ENCODE results near the gene PLAC1.

PLAC1 gene

GRCh38 chrX:134684956-134685355, 26.7 kb upstream of the PLAC1 start:
- Histone ChIP-seq H3K27me3 (ENCODE audit: insufficient read depth, low read length) (no peaks in the 10 kb centered on the region), H3K27ac (ENCODE audit: low read length) (no peak overlapping the region), H3K4me3 (ENCODE audit: low read length) (no peak overlapping the region)

GRCh38 chrX:134683351-134684005, 25.2 kb upstream of the PLAC1 start:
- H3K9me3 ChIP-seq (ENCODE audit: insufficient read depth, low read depth, low read length): no peaks in the 10 kb centered on the region
- H3K9ac ChIP-seq (ENCODE audit: low read depth, low read length): no peak overlapping the region
- H3K36me3 ChIP-seq (ENCODE audit: insufficient read depth, low read depth, low read length): no peaks in the 10 kb centered on the region
- H3K4me3 ChIP-seq (ENCODE audit: low read length): no peak overlapping the region
- no peaks in the 10 kb centered on the region for H3K4me1 ChIP-seq (ENCODE audit: insufficient read depth, low read length)
- H3K27ac ChIP-seq (ENCODE audit: low read length): no peak overlapping the region
- H3K27me3 ChIP-seq (ENCODE audit: insufficient read depth, low read length): no peaks in the 10 kb centered on the region

More at GRCh38 chrX:134684956-134685355, 26.7 kb upstream of the PLAC1 start:
- Histone ChIP-seq H3K36me3 (ENCODE audit: insufficient read depth, low read depth, low read length) (no peaks in the 10 kb centered on the region), H3K9me3 (ENCODE audit: insufficient read depth, low read depth, low read length) (no peaks in the 10 kb centered on the region), H3K4me1 (ENCODE audit: insufficient read depth, low read length) (no peaks in the 10 kb centered on the region), H3K9ac (ENCODE audit: low read depth, low read length) (no peak overlapping the region)

- H3K4me1 ChIP-seq (ENCODE audit: insufficient read depth, low read length): no peaks in the 10 kb centered on the region
- H3K9ac ChIP-seq (ENCODE audit: low read depth, low read length): no peak overlapping the region
- H3K9me3 ChIP-seq (ENCODE audit: insufficient read depth, low read depth, low read length): no peaks in the 10 kb centered on the region
- no peaks in the 10 kb centered on the region for H3K36me3 ChIP-seq (ENCODE audit: insufficient read depth, low read depth, low read length)
- no peaks in the 10 kb centered on the region for H3K27me3 ChIP-seq (ENCODE audit: insufficient read depth, low read length)
- no peak overlapping the region for H3K27ac ChIP-seq (ENCODE audit: low read length)
- no peak overlapping the region for H3K4me3 ChIP-seq (ENCODE audit: low read length)
Measured at GRCh38 chrX:134682081-134682480, 23.8 kb upstream of the PLAC1 start.

- Histone ChIP-seq H3K4me3 (ENCODE audit: low read length) (no peak overlapping the region), H3K27ac (ENCODE audit: low read length) (no peak overlapping the region), H3K9me3 (ENCODE audit: insufficient read depth, low read depth, low read length) (no peaks in the 10 kb centered on the region), H3K4me1 (ENCODE audit: insufficient read depth, low read length) (no peaks in the 10 kb centered on the region), H3K36me3 (ENCODE audit: insufficient read depth, low read depth, low read length) (no peaks in the 10 kb centered on the region), H3K9ac (ENCODE audit: low read depth, low read length) (no peak overlapping the region), H3K27me3 (ENCODE audit: insufficient read depth, low read length) (no peaks in the 10 kb centered on the region)
Measured at GRCh38 chrX:134679644-134680043, 21.4 kb upstream of the PLAC1 start.

- Histone ChIP-seq H3K9me3 (ENCODE audit: insufficient read depth, low read depth, low read length) (no peaks in the 10 kb centered on the region), H3K27me3 (ENCODE audit: insufficient read depth, low read length) (no peaks in the 10 kb centered on the region), H3K27ac (ENCODE audit: low read length) (no peak overlapping the region), H3K36me3 (ENCODE audit: insufficient read depth, low read depth, low read length) (no peaks in the 10 kb centered on the region), H3K4me3 (ENCODE audit: low read length) (no peak overlapping the region), H3K4me1 (ENCODE audit: insufficient read depth, low read length) (no peaks in the 10 kb centered on the region), H3K9ac (ENCODE audit: low read depth, low read length) (no peak overlapping the region)
Measured at GRCh38 chrX:134679221-134679620, 20.9 kb upstream of the PLAC1 start.

GRCh38 chrX:134677332-134677731, 19.1 kb upstream of the PLAC1 start:
- H3K9ac ChIP-seq (ENCODE audit: low read depth, low read length): no peak overlapping the region
- H3K4me1 ChIP-seq (ENCODE audit: insufficient read depth, low read length): no peaks in the 10 kb centered on the region
- no peak overlapping the region for H3K27ac ChIP-seq (ENCODE audit: low read length)
- H3K27me3 ChIP-seq (ENCODE audit: insufficient read depth, low read length): no peaks in the 10 kb centered on the region
- H3K9me3 ChIP-seq (ENCODE audit: insufficient read depth, low read depth, low read length): no peaks in the 10 kb centered on the region
- H3K4me3 ChIP-seq (ENCODE audit: low read length): no peak overlapping the region
- no peaks in the 10 kb centered on the region for H3K36me3 ChIP-seq (ENCODE audit: insufficient read depth, low read depth, low read length)

- H3K36me3 ChIP-seq (ENCODE audit: insufficient read depth, low read depth, low read length): no peaks in the 10 kb centered on the region
- H3K4me3 ChIP-seq (ENCODE audit: low read length): no peak overlapping the region
- no peak overlapping the region for H3K27ac ChIP-seq (ENCODE audit: low read length)
- no peak overlapping the region for H3K9ac ChIP-seq (ENCODE audit: low read depth, low read length)
- no peaks in the 10 kb centered on the region for H3K9me3 ChIP-seq (ENCODE audit: insufficient read depth, low read depth, low read length)
- H3K27me3 ChIP-seq (ENCODE audit: insufficient read depth, low read length): no peaks in the 10 kb centered on the region
- no peaks in the 10 kb centered on the region for H3K4me1 ChIP-seq (ENCODE audit: insufficient read depth, low read length)
Measured at GRCh38 chrX:134676436-134676835, 18.2 kb upstream of the PLAC1 start.

GRCh38 chrX:134673123-134673522, 14.9 kb upstream of the PLAC1 start:
- Histone ChIP-seq H3K36me3 (ENCODE audit: insufficient read depth, low read depth, low read length) (no peaks in the 10 kb centered on the region), H3K4me3 (ENCODE audit: low read length) (no peak overlapping the region), H3K27ac (ENCODE audit: low read length) (no peak overlapping the region), H3K9ac (ENCODE audit: low read depth, low read length) (no peak overlapping the region), H3K4me1 (ENCODE audit: insufficient read depth, low read length) (peaks cover 6% of the 10 kb centered on the region; the same call in 1 of the 2 replicates), H3K9me3 (ENCODE audit: insufficient read depth, low read depth, low read length) (no peaks in the 10 kb centered on the region), H3K27me3 (ENCODE audit: insufficient read depth, low read length) (no peaks in the 10 kb centered on the region)

GRCh38 chrX:134672101-134672500, 13.8 kb upstream of the PLAC1 start:
- no peaks in the 10 kb centered on the region for H3K36me3 ChIP-seq (ENCODE audit: insufficient read depth, low read depth, low read length)
- no peak overlapping the region for H3K27ac ChIP-seq (ENCODE audit: low read length)
- no peaks in the 10 kb centered on the region for H3K9me3 ChIP-seq (ENCODE audit: insufficient read depth, low read depth, low read length)
- H3K9ac ChIP-seq (ENCODE audit: low read depth, low read length): no peak overlapping the region
- H3K4me1 ChIP-seq (ENCODE audit: insufficient read depth, low read length): peaks cover 6% of the 10 kb centered on the region; the same call in 1 of the 2 replicates
- H3K27me3 ChIP-seq (ENCODE audit: insufficient read depth, low read length): no peaks in the 10 kb centered on the region
- no peak overlapping the region for H3K4me3 ChIP-seq (ENCODE audit: low read length)

- no peaks in the 10 kb centered on the region for H3K9me3 ChIP-seq (ENCODE audit: insufficient read depth, low read depth, low read length)
- H3K4me3 ChIP-seq (ENCODE audit: low read length): no peak overlapping the region
- no peak overlapping the region for H3K27ac ChIP-seq (ENCODE audit: low read length)
- H3K36me3 ChIP-seq (ENCODE audit: insufficient read depth, low read depth, low read length): no peaks in the 10 kb centered on the region
- H3K27me3 ChIP-seq (ENCODE audit: insufficient read depth, low read length): no peaks in the 10 kb centered on the region
- H3K9ac ChIP-seq (ENCODE audit: low read depth, low read length): no peak overlapping the region
- H3K4me1 ChIP-seq (ENCODE audit: insufficient read depth, low read length): peaks cover 6% of the 10 kb centered on the region; the same call in 1 of the 2 replicates
Measured at GRCh38 chrX:134671294-134671693, 13.0 kb upstream of the PLAC1 start.

GRCh38 chrX:134670134-134670924, 12.1 kb upstream of the PLAC1 start:
- no peaks in the 10 kb centered on the region for H3K9me3 ChIP-seq (ENCODE audit: insufficient read depth, low read depth, low read length)
- no peaks in the 10 kb centered on the region for H3K27me3 ChIP-seq (ENCODE audit: insufficient read depth, low read length)
- no peak overlapping the region for H3K9ac ChIP-seq (ENCODE audit: low read depth, low read length)
- H3K36me3 ChIP-seq (ENCODE audit: insufficient read depth, low read depth, low read length): no peaks in the 10 kb centered on the region
- H3K27ac ChIP-seq (ENCODE audit: low read length): no peak overlapping the region
- H3K4me1 ChIP-seq (ENCODE audit: insufficient read depth, low read length): peaks cover 6% of the 10 kb centered on the region; the same call in 1 of the 2 replicates
- no peak overlapping the region for H3K4me3 ChIP-seq (ENCODE audit: low read length)
